T follicular helper cell (primary cell): ENCODE data around the gene BOLL.
"Not testable (repeated sequence)": the region's sequence is repeated elsewhere in the genome, so short reads cannot be mapped to it uniquely, and the experiment has no call there.

ENCODE experiments used
- DNase-seq: peaks from one replicate; pipeline ENCODE4 v3.0.0-alpha.2; 2020; ENCODE audit warnings: low read depth
- total RNA-seq, 2 experiments: gene quantifications; one replicate each; lab custom pipeline; 2026; lab: John Stamatoyannopoulos, UW

BOLL gene
- total RNA-seq = 0 to 0.06 reads per million in 2 experiments

DNA sequence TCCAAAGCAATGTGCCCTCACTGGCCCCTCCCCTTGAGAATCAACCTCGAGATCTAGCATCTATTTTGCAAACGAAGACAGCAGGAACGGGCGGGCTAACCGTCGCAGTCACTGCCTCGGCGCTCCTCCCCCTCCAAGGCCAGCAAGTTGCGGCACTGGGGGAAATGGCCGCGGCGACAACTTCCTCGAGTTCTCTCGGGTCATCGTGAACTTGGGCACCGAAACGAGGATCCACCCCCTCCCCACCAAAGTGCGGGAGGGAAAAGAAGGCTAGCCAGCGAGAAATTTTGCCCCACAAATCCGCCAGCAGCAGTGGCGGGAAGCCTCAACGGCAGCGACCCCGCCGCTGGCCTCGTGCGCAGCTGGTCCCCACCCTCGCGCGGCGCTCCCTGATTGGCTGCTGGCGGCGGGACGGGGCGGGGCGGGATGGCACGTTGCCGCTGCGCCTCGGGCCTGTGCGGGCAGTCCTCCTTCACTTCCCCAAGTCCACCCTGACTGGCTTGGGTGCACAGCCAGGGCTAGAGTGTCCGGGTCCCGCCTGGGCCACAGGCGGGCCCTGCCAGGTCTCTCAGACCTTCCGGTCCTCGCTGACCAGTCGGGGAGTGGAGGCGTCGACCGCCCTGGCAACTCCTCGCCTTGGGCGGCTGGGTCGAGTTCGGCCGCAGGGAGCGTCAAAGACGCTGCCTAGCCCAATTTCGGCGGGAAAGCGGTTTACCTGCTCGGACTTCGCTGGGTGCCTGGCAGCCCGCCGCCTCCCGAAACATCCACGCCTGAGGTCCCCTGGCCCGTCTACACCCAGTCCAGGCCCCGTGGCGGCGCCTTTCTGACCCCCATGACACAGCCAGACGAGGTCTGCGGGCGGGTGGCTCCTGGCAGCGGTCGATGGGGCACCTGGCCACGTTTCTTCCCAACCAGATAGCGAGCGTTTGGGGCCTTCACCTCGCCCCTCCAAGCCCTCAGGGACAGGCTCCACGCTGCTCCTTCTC is at the start of gene BOLL:
BOLL (minus strand) TSS at position 364 of the 986 bp plus-strand sequence. CDS start 3,469 bp downstream, outside the sequence.
- DNase-seq = no peak

- DNase-seq = not testable (repeated sequence)
Observed at GRCh38 chr2:197834771-197835170, 49.7 kb upstream of the BOLL start.

DNA sequence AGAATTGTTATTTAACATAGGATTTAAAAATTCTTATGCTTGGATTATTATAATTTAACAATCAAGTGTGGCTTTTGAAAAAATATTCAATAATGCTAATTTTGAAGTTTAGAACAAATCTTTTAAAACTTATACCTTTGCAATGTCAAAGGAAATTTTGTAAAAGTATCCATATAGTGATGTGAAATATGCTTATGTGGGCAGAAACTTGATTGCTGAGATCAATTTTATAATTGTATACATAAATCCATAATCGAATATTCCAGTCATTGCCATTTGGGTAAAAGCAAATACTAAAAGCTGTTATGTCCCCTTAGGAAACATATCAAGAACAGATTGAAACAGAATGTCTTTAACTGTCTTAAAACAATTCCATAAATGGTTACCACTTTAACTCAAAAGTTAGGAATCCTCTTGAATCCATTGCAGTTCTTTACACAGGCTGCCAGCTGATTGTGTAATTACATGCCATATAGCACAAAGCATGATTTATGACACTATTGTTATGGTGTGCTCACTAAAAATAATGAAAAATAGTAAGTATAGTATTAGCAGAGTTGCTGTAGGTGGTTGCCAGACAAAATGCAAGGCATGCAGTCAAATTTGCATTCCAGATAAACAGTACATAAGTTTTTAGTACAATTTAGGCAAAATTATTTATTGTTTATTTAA is 43.5 kb upstream of the BOLL start:
- DNase-seq = no peak

DNA sequence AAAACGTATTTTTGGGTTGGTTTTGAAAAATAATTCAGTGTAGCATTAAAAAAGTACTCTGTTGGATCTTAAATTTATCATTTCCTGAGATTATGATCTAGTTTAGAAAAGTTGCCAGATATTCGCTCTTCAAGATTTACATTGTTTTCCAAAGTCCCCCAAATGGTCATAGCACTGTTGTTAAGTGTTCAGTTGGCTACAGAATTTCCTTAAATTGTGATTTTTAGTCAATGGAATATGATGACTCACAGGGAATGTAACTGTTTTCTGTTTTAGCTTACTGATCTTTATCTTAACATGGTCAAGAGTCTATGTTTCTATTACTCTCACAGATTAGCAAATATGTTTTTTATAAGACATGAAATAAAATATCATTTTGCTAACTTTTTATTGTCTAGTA is 42.5 kb upstream of the BOLL start:
- no peak for DNase-seq

DNA sequence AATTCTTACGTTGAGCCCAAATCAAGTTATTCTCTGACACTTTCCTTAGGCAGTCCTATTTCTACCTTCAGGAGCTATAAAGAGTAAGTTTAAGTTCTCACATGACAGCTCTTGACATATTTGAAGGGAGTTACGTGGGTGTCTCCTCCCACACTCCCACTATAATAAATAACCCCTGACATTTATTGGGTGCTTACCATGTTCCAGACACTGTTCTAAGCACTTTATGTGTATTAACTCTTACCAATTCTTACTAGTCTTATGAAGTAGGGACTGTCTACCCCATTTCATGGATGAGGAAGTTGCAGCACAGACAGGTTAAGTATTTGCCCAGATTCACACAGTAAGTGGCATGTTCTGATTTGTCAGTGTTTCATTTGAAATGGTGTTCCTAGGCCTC is 37.2 kb upstream of the BOLL start:
- DNase-seq = no peak

DNA sequence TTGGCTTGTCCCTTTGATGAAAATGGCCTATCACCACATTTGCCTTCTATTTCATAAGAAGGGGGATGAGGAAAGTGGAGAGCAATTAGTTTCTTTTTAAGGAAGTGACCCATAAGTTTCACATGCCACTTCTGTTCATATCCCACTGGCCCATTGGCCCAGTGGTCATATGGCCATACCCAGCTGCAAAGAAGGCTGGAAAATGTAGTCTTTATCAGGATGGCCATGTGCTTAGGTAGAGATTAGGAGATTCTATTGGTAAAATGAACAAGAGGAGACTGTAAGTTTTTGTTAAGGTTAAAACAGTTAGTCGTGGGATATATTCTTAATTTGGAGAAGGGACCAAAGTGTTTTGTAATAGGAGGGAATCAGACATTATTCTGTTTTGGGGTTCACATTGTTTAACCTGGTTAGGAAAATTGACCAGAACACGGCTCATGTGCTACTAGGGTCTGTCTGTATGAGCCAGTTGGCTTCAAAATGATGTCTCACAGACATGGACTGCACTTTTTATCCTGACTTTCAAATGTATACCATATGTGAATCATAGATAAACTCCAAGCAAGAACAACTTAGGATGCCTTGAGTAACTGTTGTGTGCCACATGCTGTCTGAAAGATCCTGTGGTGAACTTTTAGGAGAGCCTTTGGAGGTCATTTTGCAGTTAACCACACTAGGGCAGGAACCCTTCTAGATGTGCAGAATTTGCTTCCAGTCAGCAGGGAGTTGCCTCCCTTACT is 36.6 kb upstream of the BOLL start:
- no peak for DNase-seq

DNA sequence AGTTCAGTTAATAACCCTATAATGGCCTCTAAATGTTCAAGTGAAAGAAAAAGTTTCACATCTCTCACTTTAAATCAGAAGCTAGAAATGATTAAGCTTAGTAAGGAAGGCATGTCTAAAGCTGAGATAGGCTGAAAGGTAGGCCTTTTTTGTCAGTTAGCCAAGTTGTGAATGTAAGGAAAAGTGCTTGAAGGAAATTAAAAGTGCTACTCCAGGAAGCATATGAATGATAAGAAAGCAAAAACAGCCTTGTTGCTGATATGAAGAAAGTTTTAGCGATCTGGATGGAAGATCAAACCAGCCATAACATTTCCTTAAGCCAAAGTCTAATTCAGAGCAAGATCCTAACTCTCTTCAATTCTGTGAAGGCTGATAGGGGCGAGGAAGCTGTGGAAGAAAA is 29.4 kb upstream of the BOLL start:
- DNase-seq = no peak

- DNase-seq = no peak
Observed at GRCh38 chr2:197813093-197813787, 28.1 kb upstream of the BOLL start.

DNA sequence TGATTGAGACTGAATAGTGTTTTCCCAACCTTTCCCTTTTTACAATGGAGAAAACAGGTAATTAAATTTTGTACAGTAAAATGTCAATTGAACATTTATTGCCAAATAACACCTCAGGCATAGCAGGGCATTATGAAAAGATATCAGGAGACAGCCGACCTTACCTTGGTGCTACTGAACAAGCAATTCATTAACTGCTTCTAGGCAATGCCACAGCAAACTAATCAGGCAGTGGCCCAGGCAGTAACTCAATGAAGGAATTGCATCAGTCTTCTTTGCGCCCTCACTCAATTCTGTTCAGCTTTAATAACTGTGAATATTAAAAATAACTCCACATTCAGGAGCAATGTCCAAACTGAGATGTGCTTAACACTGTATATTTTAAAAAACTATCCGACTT is 25.4 kb upstream of the BOLL start:
- DNase-seq = no peak

DNA sequence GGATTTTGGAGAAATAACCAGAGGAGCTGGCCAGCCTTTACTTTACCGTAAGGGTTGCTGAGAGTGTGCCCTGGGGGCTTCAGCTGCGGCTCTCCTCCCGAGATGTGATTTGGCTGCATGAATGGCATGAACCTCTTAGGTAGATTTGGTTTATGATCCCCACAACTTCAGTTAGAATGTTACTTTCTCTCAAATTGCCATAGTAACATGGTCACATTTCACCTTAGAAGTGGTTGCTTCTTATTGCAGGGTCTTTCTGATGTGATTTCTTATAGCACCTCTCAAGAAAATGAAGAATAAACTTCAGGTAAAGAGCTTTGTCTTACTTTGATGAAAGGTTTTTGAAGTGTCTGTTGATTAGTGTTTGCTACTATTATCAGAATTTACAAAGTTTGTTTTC is 24.9 kb upstream of the BOLL start:
- no peak for DNase-seq

GRCh38 chr2:197809064-197809463 is 23.9 kb upstream of the BOLL start:
- no peak for DNase-seq

- DNase-seq = no peak
Observed at GRCh38 chr2:197805715-197806633, 20.9 kb upstream of the BOLL start.

DNA sequence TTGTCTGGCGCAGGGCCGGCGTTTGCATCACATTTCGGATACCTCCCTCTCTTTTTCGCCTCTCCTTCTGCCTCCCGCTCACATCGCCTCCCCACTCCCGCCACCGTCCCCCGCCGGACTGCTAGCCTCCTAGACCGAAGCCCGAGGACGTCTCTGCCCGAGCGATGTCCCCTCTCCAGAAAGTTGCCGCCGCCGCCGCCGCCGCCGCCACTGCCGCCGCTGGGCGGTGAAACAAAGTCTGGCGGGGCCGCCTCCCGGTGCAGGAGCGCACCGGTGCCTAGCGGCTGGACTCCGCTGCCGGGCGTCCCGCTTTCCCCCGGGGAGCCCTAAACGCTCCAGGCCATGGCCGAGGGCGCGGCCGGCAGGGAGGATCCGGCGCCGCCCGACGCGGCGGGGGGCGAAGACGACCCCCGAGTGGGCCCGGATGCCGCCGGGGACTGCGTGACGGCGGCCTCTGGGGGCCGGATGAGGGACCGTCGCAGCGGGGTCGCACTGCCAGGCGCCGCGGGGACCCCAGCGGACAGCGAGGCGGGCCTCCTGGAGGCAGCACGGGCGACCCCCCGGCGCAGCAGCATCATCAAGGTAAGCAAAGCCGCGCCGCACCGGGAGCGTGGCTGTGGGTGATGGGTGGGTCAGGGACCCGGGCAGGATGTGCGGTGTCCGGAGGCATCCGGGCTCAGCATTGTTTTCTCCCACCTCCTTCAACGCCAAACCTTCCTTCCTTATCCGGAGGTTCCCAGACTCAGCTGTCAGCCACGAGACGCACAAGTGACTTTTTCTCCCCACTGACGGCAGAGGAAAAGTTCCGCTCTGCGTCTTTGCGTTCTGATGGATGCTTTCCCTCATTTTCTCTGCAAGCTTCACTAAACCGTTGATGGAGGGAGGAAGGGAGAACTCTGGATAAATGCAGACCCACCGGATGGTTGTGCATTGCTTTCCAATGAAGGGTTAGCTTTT is 19.9 kb upstream of the BOLL start:
- no peak for DNase-seq

GRCh38 chr2:197804049-197804757 is 19.1 kb upstream of the BOLL start, which contains the start of gene PLCL1:
PLCL1 (plus strand) TSS chr2:197804593.
- peak; percentile 86 for DNase-seq

GRCh38 chr2:197803033-197803444 is 17.9 kb upstream of the BOLL start:
- DNase-seq = no peak

GRCh38 chr2:197801033-197801432 is 15.9 kb upstream of the BOLL start:
- DNase-seq = no peak

GRCh38 chr2:197800091-197800490 is 15.0 kb upstream of the BOLL start:
- DNase-seq = no peak

- no peak for DNase-seq
Observed at GRCh38 chr2:197799068-197799467, 13.9 kb upstream of the BOLL start.

GRCh38 chr2:197798187-197798586 is 13.1 kb upstream of the BOLL start:
- DNase-seq = no peak
